ENCODE measurements around the gene TRPC1.

The TRPC1 gene

DNA sequence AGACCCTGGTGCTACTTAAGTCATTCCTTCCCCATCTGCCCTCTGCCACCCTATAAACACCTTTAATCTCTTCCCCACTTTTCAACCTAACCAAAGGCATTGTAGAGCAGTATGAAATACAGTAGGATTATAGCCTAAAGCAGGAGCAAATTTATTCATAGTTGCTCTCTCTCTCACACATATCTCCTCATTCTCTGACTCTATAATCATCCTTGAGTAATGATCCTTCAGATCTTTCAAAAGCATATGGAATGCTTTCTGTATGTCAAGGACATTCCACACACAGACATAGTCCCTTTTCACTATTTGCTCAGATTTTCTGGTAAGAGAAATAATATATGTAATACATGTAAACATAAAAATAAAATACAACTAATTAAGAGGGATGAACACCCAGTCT lies 54.1 kb downstream of the TRPC1 start:
- H3K4me1 ChIP-seq (ENCODE audit: control insufficient read depth, insufficient read depth, low read length), result no peaks in the 10 kb centered on the region
- no peaks in the 10 kb centered on the region for H3K36me3 ChIP-seq (ENCODE audit: control insufficient read depth, insufficient read depth, low read length)
- H3K9ac ChIP-seq (ENCODE audit: low read length), result no peak overlapping the region
- no peaks in the 10 kb centered on the region for H3K27me3 ChIP-seq (ENCODE audit: control insufficient read depth, insufficient read depth, low read length)
- H3K27ac ChIP-seq (ENCODE audit: low read depth, low read length), result no peak overlapping the region
- no peak overlapping the region for H3K4me3 ChIP-seq (ENCODE audit: low read length)

DNA sequence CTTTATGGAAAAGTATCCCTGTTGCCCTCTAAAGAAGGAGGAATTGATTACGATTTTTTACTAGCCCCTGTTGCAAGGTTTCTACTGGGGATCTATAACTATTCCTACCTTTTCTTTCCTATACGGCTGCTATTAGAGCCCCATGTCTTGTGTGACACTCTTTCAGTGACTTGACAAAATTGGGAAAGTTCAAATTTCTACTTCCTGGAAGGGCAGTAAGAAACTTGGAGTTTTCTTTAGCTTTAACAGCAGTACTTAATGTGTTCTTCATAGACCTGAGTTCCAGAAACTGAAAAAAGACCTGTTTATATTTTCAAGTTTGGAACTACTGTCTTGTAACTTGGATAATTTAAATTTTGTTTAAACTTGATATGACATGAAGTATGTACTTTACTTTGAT lies 54.7 kb downstream of the TRPC1 start:
- no peak overlapping the region for H3K27ac ChIP-seq (ENCODE audit: low read depth, low read length)
- no peak overlapping the region for H3K4me3 ChIP-seq (ENCODE audit: low read length)
- no peaks in the 10 kb centered on the region for H3K4me1 ChIP-seq (ENCODE audit: control insufficient read depth, insufficient read depth, low read length)
- H3K27me3 ChIP-seq (ENCODE audit: control insufficient read depth, insufficient read depth, low read length), result no peaks in the 10 kb centered on the region
- H3K36me3 ChIP-seq (ENCODE audit: control insufficient read depth, insufficient read depth, low read length), result no peaks in the 10 kb centered on the region
- no peak overlapping the region for H3K9ac ChIP-seq (ENCODE audit: low read length)

DNA sequence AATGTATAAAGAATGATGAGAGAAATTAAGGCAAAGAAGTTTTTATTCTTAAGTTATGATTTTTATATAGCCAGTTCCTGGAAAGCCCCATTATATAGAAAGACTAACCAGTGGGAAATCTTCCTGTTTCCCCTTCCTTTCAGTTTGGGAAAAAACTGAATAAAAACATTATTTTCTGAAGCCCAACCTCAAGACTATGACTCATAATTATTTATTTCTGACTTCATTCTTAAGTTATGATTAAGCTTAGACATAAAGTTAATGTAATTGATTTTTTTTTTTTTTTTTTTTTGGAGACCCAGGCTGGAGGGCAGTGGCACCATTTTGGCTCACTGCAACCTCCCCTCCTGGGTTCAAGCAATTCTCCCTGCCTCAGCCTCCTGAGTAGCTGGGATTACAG lies 55.8 kb downstream of the TRPC1 start:
- Histone ChIP-seq H3K4me3 (ENCODE audit: low read length) (no peak overlapping the region), H3K27me3 (ENCODE audit: control insufficient read depth, insufficient read depth, low read length) (no peaks in the 10 kb centered on the region), H3K4me1 (ENCODE audit: control insufficient read depth, insufficient read depth, low read length) (no peaks in the 10 kb centered on the region), H3K27ac (ENCODE audit: low read depth, low read length) (no peak overlapping the region), H3K9ac (ENCODE audit: low read length) (no peak overlapping the region), H3K36me3 (ENCODE audit: control insufficient read depth, insufficient read depth, low read length) (no peaks in the 10 kb centered on the region)

DNA sequence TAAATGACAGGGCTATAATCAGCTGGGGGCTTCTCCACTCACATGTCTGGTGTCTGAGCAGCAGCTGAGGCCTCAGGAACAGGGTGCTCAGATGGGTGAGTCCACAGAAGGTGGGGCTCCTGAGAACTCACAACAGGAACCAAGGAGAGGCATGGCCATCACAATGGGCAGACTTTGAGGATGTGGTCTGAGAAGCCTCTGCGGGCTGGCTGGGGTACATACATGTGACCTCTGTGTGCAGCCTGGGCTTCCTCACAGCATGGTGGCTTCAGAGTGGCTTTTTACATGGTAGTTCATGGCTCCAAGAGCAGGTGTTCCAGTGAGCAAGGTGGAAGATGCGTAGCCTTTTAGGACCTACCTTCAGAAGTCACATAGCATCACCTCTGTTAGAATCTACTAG lies 58.8 kb downstream of the TRPC1 start:
- Histone ChIP-seq H3K9ac (ENCODE audit: low read length) (no peak overlapping the region), H3K4me3 (ENCODE audit: low read length) (no peak overlapping the region), H3K27me3 (ENCODE audit: control insufficient read depth, insufficient read depth, low read length) (no peaks in the 10 kb centered on the region), H3K36me3 (ENCODE audit: control insufficient read depth, insufficient read depth, low read length) (no peaks in the 10 kb centered on the region), H3K4me1 (ENCODE audit: control insufficient read depth, insufficient read depth, low read length) (no peaks in the 10 kb centered on the region), H3K27ac (ENCODE audit: low read depth, low read length) (no peak overlapping the region)

DNA sequence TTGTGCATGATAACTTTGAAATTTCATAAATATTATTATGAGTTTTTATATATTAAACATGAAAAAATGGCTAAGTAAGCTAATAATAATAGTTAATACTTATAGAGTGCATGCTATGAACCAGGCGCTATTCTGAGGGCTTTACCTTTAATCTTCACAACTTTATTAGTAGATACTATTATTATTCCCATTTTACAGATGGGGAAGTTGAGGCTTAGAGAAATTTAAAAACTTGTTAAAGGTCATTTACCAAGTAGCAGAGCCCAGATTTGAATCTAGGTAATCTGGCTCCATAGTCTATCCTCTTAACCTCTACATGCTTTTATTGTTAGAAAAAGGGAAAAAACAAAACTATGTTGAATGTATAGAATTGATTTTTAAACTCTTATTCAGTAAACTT lies 60.4 kb downstream of the TRPC1 start:
- Histone ChIP-seq H3K36me3 (ENCODE audit: control insufficient read depth, insufficient read depth, low read length) (no peaks in the 10 kb centered on the region), H3K27ac (ENCODE audit: low read depth, low read length) (no peak overlapping the region), H3K9ac (ENCODE audit: low read length) (no peak overlapping the region), H3K4me1 (ENCODE audit: control insufficient read depth, insufficient read depth, low read length) (no peaks in the 10 kb centered on the region), H3K4me3 (ENCODE audit: low read length) (no peak overlapping the region), H3K27me3 (ENCODE audit: control insufficient read depth, insufficient read depth, low read length) (no peaks in the 10 kb centered on the region)

DNA sequence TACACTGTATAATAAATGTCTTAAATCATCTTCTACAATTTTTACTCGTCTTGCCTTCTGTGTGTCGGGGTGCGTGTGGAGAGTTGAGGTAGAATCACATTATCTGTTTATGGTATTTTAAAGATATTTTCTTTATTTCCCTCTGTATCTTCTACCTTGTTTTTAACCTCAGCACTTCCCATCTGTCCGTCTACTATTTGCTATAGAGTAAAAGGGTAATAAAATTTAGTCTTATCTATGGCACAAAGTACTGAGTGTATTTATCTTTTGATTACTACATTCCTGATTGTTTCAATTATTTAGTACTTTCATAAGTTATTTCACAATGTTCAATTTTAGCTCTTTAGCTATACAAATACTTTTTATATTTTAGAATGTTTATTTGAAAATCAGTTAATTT lies 62.2 kb downstream of the TRPC1 start:
- Histone ChIP-seq H3K9ac (ENCODE audit: low read length) (no peak overlapping the region), H3K4me1 (ENCODE audit: control insufficient read depth, insufficient read depth, low read length) (no peaks in the 10 kb centered on the region), H3K27me3 (ENCODE audit: control insufficient read depth, insufficient read depth, low read length) (no peaks in the 10 kb centered on the region), H3K27ac (ENCODE audit: low read depth, low read length) (no peak overlapping the region), H3K4me3 (ENCODE audit: low read length) (no peak overlapping the region), H3K36me3 (ENCODE audit: control insufficient read depth, insufficient read depth, low read length) (no peaks in the 10 kb centered on the region)

DNA sequence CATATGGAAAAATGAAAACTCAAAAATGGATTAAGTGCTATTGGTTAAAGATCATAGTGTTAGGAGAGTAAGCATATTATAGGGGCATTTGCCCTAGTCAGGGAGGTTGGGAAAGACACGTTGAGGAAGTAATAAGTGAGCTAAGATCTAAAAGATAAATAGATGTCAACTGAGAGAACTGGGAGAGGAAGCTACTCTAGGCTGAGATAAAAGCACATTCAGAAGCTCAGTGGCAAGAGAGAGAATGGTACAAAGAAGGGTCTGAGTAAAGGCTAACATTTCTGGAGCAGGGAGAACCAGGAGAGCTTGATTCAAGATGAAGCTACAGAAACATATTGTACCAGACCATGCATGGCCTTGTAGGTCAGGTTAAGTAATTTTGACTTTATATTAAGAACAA lies 63.9 kb downstream of the TRPC1 start:
- Histone ChIP-seq H3K9ac (ENCODE audit: low read length) (no peak overlapping the region), H3K27me3 (ENCODE audit: control insufficient read depth, insufficient read depth, low read length) (no peaks in the 10 kb centered on the region), H3K27ac (ENCODE audit: low read depth, low read length) (no peak overlapping the region), H3K4me3 (ENCODE audit: low read length) (no peak overlapping the region), H3K4me1 (ENCODE audit: control insufficient read depth, insufficient read depth, low read length) (no peaks in the 10 kb centered on the region), H3K36me3 (ENCODE audit: control insufficient read depth, insufficient read depth, low read length) (no peaks in the 10 kb centered on the region)

DNA sequence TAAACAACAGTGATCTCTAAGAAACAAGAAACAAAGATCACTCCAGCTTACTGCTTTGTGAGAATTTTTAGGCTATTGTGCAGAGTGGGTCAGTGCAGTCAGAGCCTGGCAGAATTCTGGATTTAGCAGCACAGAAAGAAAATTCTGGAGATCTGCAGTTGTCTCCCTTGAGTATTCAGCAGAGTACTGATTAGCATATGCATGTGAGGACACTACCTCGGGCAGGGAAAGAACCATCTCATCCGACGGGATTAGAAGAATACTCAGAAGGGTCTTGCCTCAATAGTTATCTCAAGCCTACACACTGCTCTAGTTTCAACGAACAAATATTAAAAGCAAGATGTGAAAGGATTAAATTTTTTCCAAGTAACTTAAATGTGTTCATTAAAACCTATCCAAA lies 70.7 kb downstream of the TRPC1 start:
- Histone ChIP-seq H3K4me3 (ENCODE audit: low read length) (no peak overlapping the region), H3K27me3 (ENCODE audit: control insufficient read depth, insufficient read depth, low read length) (no peaks in the 10 kb centered on the region)

DNA sequence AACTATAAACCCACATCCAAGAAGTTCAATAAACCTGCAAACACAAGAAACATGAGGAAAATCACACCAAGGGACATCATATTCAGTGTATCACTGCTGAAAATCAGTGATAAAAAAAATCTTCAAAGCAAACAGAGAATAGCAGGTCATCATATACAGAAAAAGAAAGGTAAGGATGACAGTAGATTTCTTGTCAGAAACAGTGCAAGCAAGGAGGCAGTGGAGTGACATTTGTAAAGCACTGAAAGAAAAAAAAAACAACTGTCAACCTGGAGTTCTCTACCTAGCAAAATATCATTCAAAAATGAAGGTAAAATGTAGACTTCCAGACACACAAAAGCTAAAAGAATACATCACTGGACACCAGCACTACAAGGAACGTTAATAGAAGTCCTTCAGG lies 71.5 kb downstream of the TRPC1 start:
- Histone ChIP-seq H3K4me1 (ENCODE audit: control insufficient read depth, insufficient read depth, low read length) (no peaks in the 10 kb centered on the region), H3K27me3 (ENCODE audit: control insufficient read depth, insufficient read depth, low read length) (no peaks in the 10 kb centered on the region), H3K4me3 (ENCODE audit: low read length) (no peak overlapping the region), H3K9ac (ENCODE audit: low read length) (no peak overlapping the region), H3K36me3 (ENCODE audit: control insufficient read depth, insufficient read depth, low read length) (no peaks in the 10 kb centered on the region), H3K27ac (ENCODE audit: low read depth, low read length) (no peak overlapping the region)

More for the DNA sequence above, 70.7 kb downstream of the TRPC1 start:
- Histone ChIP-seq H3K9ac (ENCODE audit: low read length) (no peak overlapping the region), H3K27ac (ENCODE audit: low read depth, low read length) (no peak overlapping the region), H3K36me3 (ENCODE audit: control insufficient read depth, insufficient read depth, low read length) (no peaks in the 10 kb centered on the region), H3K4me1 (ENCODE audit: control insufficient read depth, insufficient read depth, low read length) (no peaks in the 10 kb centered on the region)

DNA sequence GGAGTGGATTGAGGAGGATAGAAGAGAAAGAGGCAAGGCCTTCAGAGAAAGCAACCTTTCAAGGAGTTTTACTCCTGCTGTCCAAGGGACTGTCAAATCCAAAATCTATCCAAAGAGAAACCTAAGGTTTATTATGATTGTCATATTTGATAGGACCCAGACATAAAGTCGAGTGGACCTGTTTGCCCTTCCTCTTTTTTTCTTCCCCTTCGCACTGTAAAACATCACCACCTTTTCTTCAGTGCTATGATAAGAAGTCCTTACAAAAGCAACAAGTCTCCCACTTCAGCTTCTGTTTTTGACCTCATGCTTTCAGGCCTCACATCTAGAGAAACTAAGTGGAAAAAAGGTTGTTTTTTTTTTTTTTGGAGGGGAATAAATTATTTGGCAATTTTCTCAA lies 73.0 kb downstream of the TRPC1 start:
- Histone ChIP-seq H3K27ac (ENCODE audit: low read depth, low read length) (no peak overlapping the region), H3K27me3 (ENCODE audit: control insufficient read depth, insufficient read depth, low read length) (no peaks in the 10 kb centered on the region), H3K4me3 (ENCODE audit: low read length) (no peak overlapping the region)

DNA sequence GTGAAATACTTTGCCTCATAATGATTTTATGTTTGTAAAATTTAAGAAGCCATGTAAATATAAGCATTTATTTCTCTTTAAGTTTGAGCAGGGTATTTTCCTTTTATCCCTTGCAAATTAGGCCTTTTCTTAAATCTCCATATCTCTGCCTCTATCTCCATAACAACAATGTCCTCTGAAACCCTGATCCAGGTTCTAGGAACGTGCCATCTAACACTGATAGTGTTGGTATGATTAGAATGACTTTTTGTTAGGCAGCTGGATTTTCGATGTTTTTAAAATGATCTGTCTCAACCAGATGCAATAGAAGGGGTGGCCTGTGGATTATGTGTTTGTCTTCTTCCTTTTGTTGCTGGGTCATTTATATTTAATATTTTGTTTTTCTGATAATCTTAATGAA lies 77.9 kb downstream of the TRPC1 start:
- H3K4me1 ChIP-seq (ENCODE audit: control insufficient read depth, insufficient read depth, low read length), result no peaks in the 10 kb centered on the region
- H3K27me3 ChIP-seq (ENCODE audit: control insufficient read depth, insufficient read depth, low read length), result no peaks in the 10 kb centered on the region
- no peak overlapping the region for H3K27ac ChIP-seq (ENCODE audit: low read depth, low read length)
- H3K9ac ChIP-seq (ENCODE audit: low read length), result no peak overlapping the region
- H3K36me3 ChIP-seq (ENCODE audit: control insufficient read depth, insufficient read depth, low read length), result no peaks in the 10 kb centered on the region
- H3K4me3 ChIP-seq (ENCODE audit: low read length), result no peak overlapping the region

More for the DNA sequence above, 73.0 kb downstream of the TRPC1 start:
- no peak overlapping the region for H3K9ac ChIP-seq (ENCODE audit: low read length)
- no peaks in the 10 kb centered on the region for H3K36me3 ChIP-seq (ENCODE audit: control insufficient read depth, insufficient read depth, low read length)
- H3K4me1 ChIP-seq (ENCODE audit: control insufficient read depth, insufficient read depth, low read length), result no peaks in the 10 kb centered on the region

DNA sequence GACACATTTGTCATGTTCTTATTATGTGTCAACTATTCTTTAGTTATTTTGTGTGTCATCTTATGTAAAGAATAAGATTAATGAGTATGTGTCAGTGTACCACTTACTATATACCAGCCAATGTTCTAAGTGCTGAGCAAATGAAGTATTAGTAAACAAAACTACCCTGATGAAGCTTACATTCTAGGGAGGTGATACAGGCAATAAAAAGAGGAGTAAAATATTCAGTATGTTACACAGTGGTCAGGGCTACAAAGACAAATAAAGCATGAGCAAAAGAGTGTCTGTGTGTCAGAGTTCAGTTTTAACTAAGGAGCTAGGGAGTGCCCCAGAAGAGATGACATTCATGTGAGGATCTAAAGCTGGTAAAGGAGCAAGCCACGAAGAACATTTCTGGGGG lies 79.1 kb downstream of the TRPC1 start:
- Histone ChIP-seq H3K9ac (ENCODE audit: low read length) (no peak overlapping the region), H3K36me3 (ENCODE audit: control insufficient read depth, insufficient read depth, low read length) (no peaks in the 10 kb centered on the region), H3K27ac (ENCODE audit: low read depth, low read length) (no peak overlapping the region), H3K4me1 (ENCODE audit: control insufficient read depth, insufficient read depth, low read length) (no peaks in the 10 kb centered on the region), H3K4me3 (ENCODE audit: low read length) (no peak overlapping the region), H3K27me3 (ENCODE audit: control insufficient read depth, insufficient read depth, low read length) (no peaks in the 10 kb centered on the region)

DNA sequence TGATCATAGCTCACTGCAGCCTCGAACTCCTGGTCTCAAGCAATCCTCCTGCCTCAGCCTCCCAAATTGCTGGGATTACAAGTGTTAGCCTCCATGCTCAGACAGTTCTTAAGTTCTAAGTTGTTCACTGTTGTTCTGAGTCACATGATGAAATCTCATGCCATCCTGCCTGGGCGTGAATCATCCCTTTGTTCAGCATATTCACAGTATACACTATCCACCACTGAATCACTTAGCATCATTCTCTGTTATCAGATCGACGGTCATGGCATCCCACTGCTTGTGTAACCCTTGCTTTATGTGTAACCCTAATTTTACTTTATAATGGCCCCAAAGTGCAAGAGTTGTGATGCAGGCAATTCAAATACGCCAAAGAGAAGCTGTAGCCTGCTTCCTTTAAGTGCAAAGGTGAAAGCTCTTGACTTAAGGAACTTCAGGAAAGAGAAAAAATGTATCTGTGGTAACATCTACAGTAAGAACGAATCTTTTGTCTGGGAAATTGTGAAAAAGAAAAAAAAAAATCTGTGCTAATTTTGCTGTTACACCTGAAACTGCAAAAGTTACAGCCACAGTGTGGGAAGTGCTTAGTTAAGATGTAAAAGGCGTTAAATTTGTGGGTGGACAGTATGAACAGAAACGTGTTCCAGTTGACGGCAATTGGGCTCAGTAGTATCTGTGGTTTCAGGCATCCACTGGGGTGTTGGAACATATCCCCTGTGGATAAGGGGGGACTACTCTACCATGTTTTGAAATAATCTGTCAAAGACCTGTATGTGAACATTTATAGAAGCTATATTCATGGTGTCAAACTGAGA lies 84.5 kb downstream of the TRPC1 start:
- Histone ChIP-seq H3K36me3 (ENCODE audit: control insufficient read depth, insufficient read depth, low read length) (no peaks in the 10 kb centered on the region), H3K27ac (ENCODE audit: low read depth, low read length) (no peak overlapping the region), H3K4me3 (ENCODE audit: low read length) (no peak overlapping the region)

More for the DNA sequence above, 84.5 kb downstream of the TRPC1 start:
- Histone ChIP-seq H3K27me3 (ENCODE audit: control insufficient read depth, insufficient read depth, low read length) (no peaks in the 10 kb centered on the region), H3K9ac (ENCODE audit: low read length) (no peak overlapping the region), H3K4me1 (ENCODE audit: control insufficient read depth, insufficient read depth, low read length) (no peaks in the 10 kb centered on the region)
